GM19099 (cell line): ENCODE data around the gene EEF1A1.

Experiments used
- POLR2A ChIP-seq: IDR thresholded peaks from 3 replicates; pipeline ENCODE4 v1.6.1; 2011; ENCODE audit warnings: low read depth; ENCODE audit not compliant: insufficient read length; ENCODE audit errors: extremely low read depth

EEF1A1 gene

DNA sequence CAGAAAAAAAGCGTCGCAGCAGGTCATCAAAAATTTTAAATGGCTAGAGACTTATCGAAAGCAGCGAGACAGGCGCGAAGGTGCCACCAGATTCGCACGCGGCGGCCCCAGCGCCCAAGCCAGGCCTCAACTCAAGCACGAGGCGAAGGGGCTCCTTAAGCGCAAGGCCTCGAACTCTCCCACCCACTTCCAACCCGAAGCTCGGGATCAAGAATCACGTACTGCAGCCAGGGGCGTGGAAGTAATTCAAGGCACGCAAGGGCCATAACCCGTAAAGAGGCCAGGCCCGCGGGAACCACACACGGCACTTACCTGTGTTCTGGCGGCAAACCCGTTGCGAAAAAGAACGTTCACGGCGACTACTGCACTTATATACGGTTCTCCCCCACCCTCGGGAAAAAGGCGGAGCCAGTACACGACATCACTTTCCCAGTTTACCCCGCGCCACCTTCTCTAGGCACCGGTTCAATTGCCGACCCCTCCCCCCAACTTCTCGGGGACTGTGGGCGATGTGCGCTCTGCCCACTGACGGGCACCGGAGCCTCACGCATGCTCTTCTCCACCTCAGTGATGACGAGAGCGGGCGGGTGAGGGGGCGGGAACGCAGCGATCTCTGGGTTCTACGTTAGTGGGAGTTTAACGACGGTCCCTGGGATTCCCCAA is at the start of gene EEF1A1:
EEF1A1 (minus strand) TSS at position 345 of the 663 bp plus-strand sequence. CDS start 1,006 bp downstream, outside the sequence.
- peak; percentile 100 for TF ChIP-seq POLR2A

DNA sequence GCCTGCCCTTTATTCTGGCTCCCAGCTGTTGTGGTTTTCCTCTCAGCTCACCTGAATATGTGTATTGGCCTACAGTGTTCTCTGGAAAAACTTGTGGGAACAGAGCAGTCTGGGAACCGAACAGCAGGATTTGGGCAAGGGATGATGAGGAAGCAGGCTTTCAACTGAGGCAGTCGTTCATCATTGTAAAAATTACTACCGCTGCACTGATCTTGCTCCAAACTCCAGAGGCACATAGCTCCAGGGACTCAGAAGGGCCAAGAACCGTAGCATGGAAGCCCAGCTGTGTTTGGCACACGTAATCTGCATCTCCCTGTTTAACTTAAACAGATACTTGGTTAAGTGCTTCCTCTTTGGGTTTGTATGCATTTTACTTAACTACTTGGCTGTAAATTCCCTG is 48.3 kb upstream of the EEF1A1 start:
- no peak for TF ChIP-seq POLR2A

DNA sequence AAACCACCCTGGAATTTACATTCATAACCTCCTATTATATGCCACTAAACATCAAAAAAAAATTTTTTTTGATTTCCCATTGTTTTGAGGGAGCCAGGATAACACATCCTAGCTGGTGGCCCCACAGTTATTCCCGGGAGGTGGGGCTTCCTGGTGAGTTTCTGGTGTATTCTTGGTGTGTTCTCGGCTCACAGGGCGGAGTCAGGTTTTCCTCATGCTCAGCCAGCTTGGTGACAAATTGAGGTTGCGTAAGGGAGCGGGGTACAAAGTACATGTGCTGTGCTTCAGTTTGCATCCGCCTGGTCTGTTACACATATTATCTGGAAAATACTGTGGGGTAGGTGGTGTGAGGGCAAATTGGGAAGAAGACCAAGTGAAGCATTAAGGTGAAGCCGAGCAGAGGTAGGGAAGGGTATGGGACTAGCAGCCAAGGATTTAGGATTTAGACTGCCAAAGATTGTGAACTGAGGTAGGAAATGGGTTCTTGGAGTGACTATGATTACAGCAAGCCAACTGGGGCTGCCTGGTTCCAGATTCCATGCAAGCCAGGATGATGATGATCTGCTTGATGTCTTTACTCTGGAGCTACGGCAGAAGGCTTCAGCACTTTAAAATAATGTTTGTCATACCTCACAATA is 46.2 kb upstream of the EEF1A1 start:
- no peak for TF ChIP-seq POLR2A

DNA sequence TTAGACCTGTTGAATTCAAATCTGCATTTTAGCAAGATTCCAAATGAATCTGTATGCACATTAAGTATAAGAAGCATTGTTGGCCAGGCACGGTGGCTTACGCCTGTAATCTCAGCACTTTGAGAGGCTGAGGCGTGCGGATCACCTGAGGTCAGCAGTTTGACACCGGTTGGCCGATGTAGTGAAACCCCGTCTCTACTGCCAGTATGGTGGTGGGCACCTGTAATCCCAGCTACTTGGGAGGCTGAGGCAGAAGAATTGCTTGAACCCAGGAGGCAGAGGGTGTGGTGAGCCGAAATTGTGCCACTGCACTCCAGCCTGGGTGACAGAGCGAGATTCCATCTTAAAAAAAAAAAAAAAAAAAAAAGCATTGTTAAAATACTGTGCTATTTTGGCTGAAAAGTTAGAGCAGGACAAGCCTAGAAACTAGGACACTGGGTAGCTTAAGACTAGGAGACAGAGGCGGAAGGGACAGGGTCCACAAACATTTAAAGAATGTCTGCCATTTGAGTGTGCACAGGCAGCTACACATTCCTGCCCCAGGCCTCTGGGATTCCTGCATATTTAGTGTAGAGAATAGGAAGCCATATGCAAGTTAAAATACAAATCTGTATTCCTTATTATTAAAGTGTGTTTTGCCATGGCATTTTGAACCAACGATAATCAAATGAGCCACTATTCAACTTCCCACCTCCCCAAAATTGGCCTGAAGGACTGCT is 45.1 kb upstream of the EEF1A1 start:
- TF ChIP-seq POLR2A = no peak

DNA sequence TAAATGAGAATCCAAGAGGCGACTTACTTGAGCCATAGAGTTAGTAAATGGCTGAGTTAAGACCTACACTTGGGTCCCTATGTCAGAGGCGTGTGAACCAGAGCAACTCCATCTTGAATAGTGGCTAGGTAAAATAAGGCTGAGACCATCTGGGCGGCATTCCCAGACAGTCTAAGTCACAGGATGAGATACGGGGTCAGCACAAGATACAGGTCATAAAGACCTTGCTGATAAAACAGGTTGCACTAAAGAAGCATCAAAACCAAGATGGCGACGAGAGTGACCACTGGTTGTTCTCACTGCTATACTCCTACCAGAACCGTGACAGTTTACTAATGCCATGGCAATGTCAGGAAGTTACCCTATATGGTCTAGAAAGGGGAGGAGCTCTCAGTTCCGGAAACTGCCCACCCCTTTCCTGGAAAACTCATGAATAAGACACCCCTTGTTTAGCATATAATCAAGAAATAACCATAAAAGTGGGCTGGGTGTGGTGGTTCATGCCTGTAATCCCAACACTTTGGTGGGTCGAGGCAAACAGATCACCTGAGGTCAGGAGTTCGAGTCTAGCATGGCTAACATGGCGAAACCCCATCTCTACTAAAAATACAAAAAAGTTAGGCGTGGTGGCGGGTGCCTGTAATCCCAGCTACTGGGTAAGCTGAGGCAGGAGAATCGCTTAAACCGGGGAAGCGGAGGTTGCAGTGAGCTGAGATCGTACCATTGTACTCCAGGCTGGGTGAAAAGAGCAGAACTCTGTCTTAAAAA is 43.9 kb upstream of the EEF1A1 start:
- TF ChIP-seq POLR2A = no peak

DNA sequence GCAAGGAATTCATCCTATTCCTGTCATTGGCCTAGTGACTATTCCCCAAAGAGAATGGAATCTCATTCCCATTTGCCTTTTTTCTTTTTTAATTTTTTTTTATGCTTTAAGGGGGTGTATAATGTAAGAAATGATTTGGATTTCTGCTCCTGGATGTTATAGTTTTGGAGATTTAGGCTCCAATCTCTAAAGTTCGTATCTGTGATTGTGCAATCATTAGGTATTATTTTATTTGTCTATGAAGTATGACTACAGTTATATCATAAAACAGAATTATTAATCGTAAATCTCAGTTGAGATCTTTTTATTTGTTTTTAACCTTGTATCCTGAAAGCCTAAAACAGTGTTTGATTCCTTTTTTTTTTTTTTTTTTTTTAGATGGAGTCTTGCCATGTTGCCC is 41.7 kb upstream of the EEF1A1 start:
- no peak for TF ChIP-seq POLR2A

DNA sequence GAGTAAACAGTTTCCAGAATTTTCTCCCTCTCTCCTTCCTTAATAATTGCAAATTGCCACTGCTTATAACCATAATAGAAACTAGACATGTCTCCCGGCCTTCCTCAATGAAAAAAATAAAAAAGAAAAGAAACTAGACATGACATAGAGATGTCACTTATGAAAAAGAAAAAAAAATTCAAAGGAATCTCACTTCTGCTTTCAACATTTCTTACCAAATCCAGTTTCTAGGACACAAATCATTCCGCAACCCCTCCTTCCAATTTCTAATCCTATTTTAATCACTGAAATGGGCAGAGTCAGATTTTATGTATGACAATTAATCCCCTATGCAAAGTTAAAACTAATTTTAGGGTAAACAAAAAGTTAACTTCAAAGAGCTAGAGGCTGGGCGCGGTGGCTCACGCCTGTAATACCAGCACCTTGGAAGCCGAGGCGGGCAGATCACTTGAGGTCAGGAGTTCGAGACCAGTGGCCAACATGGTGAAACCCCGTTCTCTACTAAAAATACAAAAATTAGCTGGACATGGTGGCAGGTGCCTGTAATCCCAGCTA is 40.1 kb upstream of the EEF1A1 start:
- no peak for TF ChIP-seq POLR2A

DNA sequence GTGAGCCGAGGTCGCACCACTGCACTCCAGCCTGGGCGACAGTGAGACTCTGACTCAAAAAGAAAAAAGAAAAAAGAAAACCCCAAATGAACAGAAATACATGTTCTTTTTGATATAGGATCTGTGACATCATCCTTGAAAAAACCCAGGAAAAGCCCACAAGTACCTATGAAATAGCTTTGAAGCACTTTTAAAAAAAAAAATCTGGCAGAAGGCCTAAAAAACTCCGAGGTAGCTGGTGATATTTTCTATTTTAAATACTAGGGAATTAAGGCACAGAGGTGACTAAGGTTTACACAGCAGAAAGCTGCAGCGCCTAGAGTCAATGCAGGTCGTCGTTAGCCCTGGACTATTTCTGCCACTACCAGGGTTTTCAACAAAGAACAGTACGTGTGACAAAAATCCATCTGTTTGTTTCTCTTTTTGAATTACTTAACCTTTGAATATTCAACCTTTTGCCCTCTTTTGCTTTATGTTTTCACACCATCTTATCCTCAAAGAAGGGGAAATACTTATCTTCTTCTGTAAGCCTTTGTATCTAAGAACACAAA is 39.4 kb upstream of the EEF1A1 start:
- no peak for TF ChIP-seq POLR2A

DNA sequence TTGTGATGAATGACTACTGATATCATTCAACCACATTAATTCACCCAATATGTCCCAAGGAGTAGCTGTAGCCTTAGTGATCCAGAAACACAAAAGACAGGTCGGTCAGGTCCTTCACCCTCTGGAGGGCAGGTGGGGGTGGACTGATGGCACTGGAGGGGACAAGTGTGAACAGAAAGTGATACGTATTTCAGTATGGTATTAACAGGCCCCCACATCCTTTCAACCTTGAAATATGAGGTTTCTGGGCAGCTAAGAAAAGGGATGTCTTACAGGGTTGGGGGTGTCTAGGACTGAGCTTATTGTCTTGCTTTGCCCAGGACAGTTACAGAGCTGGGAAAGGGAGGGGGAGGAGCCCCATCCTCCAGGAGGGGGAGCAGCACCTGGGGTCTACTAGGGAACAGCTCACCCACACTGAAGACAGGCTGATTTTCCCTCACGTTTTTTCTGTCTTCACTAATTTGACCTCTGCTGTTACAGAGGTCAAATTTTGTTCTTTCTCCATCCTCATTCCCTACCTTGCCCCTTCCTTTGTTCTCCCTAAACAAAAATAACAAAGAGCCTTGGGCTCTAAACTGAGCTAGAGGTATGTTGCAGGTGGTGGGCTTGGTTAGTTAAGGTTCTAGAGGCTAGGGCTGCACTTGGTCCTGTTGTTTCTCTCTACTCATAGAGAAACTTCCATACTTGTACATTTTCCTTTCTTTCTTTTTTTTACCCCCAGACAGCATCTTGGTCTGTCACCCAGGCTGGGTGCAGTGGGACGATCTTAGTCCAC is 38.0 kb upstream of the EEF1A1 start:
- no peak for TF ChIP-seq POLR2A

DNA sequence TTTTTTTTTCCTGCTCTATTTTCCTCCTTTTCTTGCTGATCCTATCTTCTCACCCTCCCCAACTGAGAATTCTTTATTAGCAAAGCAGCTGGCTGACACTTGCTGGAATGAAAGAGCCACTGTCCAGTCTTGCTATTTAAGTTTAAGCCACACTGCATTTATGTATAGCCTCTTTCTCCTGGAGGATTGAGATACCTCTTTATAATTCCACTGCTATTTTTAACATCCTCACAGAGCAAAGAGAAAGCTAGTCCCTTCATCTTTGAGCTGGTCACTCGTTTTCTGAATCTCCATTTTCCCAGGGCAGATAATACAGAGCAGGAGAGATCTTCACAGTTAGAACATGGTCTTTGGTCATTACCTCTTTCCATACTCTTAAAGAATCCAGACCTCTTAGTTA is 36.0 kb upstream of the EEF1A1 start:
- TF ChIP-seq POLR2A = no peak

DNA sequence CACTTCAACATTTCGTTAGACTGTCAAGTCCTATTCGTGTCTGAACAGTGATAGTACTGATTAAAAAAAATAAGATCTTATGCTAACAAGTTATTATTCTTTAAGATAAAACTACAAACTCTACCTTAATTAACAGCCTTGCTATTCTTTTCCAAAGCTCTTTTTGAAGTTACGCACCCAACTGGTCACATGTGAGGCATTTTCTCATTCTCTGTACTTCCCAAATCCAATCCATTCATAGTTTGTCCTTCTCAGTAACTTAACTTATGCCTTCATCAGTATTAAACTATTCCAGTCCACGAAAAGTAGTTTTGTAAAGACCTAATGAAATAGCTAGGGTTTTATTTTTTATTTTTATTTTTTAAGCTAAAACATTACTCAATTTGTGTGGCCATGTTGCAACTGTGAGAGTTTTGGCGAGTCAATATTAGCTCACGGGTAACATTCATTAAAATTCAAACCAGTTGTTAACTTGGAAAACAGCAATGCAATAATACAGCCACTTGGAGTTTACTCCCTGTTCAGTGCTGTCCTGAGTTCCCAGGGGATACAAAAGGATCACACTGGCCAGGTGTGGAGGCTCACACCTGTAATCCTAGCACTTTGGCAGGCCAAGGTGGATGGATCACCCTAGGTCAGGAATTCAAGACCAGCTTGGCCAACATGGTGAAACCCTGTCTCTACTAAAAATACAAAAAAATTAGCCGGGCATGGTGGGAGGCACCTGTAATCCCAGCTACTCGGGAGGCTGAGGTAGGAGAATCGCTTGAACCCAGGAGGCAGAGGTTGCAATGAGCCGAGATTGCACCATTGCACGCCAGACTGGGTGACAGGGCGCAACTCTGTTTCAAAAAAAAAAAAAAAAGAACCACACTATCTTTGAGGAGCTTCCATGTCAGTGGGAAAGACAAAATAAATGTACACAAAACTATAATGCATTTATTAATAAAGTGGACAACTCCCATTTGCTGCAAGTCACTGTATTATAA is 27.9 kb upstream of the EEF1A1 start:
- no peak for TF ChIP-seq POLR2A

DNA sequence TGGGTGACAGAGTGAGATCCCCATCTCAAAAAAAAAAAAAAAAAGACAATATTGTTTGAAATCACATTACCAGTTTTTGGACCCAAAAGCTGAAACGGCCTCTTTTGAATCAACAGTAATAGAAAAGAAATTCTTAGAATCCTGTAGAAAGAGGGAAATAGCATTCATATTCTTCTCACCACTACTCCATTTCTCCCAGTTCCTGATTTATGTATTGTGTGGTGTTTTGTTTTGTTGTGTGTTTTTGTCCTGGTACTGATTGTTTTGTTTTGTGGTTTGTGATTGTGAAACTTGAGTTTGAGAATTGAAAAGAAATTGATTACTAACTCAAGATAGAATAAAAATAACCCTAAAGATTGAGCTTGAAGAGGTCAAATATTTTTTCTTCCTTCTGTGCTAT is 26.2 kb upstream of the EEF1A1 start:
- no peak for TF ChIP-seq POLR2A

DNA sequence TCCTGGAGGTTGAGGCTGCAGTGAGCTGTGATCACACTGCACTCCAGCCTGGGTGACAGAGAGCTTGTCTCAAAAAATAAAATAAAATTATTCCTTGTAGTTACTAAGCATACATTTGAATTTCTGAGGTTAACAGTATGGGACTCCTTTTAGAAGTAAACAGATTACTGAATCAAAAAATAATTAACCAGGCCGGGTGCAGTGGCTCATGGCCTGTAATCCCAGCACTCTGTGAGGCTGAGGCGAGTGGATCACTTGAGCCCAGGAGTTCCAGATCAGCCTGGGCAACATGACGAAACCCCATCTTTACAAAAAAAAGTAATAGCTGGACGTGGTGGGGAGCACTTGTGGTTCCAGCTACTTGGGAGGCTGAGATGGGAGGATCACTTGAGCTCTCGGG is 22.1 kb upstream of the EEF1A1 start:
- no peak for TF ChIP-seq POLR2A

DNA sequence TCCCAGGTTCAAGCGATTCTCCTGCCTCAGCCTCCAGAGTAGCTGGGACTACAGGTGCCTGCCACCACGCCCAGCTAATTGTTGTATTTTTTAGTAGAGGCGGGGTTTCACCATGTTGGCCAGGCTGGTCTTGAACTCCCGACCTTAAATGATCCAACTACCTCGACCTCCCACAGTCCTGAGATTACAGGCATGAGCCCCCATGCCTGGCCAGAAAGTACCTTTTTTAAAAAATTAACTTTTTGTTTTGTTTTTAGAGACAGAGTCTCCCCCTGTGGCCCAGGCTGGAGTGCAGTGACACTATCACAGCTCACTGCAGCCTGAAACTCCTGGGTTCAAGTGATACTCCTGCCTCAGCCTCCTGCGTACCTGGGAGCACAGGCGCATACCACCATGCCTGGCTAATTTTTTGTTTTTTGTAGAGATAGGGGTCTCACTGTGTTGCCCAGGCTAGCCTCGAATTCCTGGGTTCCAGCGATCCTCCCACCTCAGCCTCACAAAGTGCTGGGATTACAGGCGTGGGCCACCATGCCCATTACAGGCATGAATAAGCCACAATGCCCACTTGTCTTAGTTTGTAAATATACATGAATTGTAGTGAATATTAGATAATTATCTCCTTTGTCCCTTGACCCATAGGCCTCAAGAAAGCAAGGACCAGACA is 17.4 kb upstream of the EEF1A1 start:
- TF ChIP-seq POLR2A = no peak
